Type B pancreatic cell (in vitro differentiated cells): ENCODE measurements around the gene SUPT3H. TPM values are rescaled to one million over a fixed set of nuclear protein-coding genes. Genes with fewer than 3 reads are reported as not detected.

Experiments used
- DNase-seq: peaks from one replicate; pipeline ENCODE4 v3.0.0; 2021; ENCODE audit warnings: mixed read lengths; ENCODE audit not compliant: unreplicated experiment; ENCODE audit errors: extremely low spot score
- H3K27ac Mint-ChIP-seq: 2 replicates; pipeline ENCODE4 v1.8.0; 2021; ENCODE audit warnings: mild to moderate bottlenecking, mixed read lengths
- H3K27me3 Mint-ChIP-seq: 2 replicates; pipeline ENCODE4 v1.8.0; 2021; ENCODE audit warnings: mixed read lengths
- H3K36me3 Mint-ChIP-seq: 2 replicates; pipeline ENCODE4 v1.8.0; 2021; ENCODE audit warnings: mixed read lengths
- H3K4me1 Mint-ChIP-seq: one replicate; pipeline ENCODE4 v1.8.0; 2021; ENCODE audit warnings: mixed read lengths; ENCODE audit not compliant: unreplicated experiment
- H3K4me3 Mint-ChIP-seq: 2 replicates; pipeline ENCODE4 v1.8.0; 2021; ENCODE audit warnings: mild to moderate bottlenecking, mixed read lengths
- H3K9me3 Mint-ChIP-seq: 2 replicates; pipeline ENCODE4 v1.8.0; 2021; ENCODE audit warnings: mixed read lengths
- total RNA-seq: library from RNA; stranded (reverse); gene quantifications from 2 replicates; pipeline ENCODE4 v1.2.1, GENCODE V29; 2021; ENCODE audit warnings: low replicate concordance
- TF ChIP-seq, protein P1 (sequence below): fragments of 200-600 bp; sonication (generic); conservative IDR thresholded peaks from 2 replicates; pipeline ENCODE4 v1.5.0; 2021; ENCODE audit warnings: antibody characterized with exemption, mild to moderate bottlenecking

The SUPT3H gene
- total RNA-seq, 1 donor from 2014 or later = 18.4 TPM

DNA sequence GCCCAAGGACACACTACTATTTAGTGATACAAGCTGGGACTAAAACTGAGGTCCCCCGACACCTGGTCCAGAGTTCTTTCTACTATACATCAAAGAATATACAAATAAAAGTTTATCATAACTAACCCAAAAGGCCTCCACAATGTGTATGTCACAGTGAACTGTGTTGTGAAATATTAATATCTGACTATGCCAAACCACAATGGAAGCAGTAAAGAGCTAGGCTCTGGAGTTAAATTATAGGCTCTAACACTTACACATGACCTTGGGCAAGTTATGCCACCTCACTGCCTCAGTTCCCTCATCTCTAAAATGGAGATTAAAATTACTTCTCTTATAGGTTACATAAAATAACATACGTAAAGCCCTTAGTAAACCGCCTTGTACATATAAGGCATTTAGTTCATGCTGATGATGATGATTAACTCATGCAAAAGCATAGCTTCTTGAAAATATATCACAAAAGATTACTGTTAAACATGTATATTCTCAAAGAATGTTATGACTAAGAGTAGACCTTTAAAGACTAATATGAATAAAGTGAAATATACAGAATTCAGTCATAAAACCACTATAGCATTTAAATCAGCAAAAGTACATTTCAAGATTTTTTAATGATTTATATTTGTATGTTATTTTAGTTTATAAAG is 5.7 kb downstream of the SUPT3H start:
- Mint-ChIP-seq H3K9me3 (no peaks in the 10 kb centered on the region), H3K27me3 (no peaks in the 10 kb centered on the region), H3K27ac (no peak overlapping the region), H3K36me3 (no peaks in the 10 kb centered on the region), H3K4me3 (no peak overlapping the region), H3K4me1 (peaks cover 8% of the 10 kb centered on the region)
- TF ChIP-seq, protein P1, sequence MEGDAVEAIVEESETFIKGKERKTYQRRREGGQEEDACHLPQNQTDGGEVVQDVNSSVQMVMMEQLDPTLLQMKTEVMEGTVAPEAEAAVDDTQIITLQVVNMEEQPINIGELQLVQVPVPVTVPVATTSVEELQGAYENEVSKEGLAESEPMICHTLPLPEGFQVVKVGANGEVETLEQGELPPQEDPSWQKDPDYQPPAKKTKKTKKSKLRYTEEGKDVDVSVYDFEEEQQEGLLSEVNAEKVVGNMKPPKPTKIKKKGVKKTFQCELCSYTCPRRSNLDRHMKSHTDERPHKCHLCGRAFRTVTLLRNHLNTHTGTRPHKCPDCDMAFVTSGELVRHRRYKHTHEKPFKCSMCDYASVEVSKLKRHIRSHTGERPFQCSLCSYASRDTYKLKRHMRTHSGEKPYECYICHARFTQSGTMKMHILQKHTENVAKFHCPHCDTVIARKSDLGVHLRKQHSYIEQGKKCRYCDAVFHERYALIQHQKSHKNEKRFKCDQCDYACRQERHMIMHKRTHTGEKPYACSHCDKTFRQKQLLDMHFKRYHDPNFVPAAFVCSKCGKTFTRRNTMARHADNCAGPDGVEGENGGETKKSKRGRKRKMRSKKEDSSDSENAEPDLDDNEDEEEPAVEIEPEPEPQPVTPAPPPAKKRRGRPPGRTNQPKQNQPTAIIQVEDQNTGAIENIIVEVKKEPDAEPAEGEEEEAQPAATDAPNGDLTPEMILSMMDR = no peak
- DNase-seq = no peak

DNA sequence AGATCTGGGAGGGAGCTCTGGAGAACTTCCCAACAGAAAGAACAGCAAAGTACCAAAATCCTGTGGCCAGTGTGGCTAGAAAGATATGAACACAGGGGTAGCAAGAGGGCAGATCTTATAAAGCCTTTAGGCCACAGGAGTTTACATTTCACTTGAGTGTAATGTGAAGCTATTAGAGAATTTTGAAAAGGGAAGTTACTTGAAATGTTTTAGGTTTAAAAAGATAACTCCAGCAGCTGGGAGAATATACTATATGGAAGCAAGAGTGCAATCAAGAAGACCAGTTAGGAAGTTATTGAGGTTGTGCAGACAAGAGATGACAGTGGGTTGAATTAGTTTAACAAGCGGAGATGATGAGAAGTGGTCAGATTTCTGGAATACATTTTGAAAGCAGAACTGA is 7.9 kb downstream of the SUPT3H start:
- TF ChIP-seq, protein P1 = no peak
- no peak for DNase-seq
- no peaks in the 10 kb centered on the region for H3K27me3 Mint-ChIP-seq
- no peaks in the 10 kb centered on the region for H3K9me3 Mint-ChIP-seq
- no peak overlapping the region for H3K4me3 Mint-ChIP-seq
- peaks cover 5% of the 10 kb centered on the region for H3K4me1 Mint-ChIP-seq
- H3K36me3 Mint-ChIP-seq = no peaks in the 10 kb centered on the region
- H3K27ac Mint-ChIP-seq = no peak overlapping the region

DNA sequence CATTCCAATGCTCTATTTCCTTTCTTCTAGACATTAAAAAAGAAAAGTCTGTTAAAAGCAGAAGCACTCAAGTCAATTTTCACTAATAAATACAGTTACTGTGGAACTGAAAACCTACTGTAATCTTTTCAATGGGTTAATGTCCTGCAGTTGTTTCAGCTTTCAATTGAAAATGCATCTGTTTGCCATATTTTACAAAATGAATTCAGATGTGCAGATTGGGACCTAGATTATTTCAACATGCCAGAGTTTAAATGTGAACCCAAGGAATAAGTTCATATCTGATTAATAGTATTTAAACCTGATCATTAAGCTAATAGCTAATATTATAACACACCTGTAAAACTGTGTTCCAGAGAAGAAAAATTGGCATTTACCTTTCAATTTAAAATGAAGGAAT is 9.7 kb downstream of the SUPT3H start:
- Mint-ChIP-seq H3K4me3 (no peak overlapping the region), H3K9me3 (no peaks in the 10 kb centered on the region), H3K27me3 (no peaks in the 10 kb centered on the region), H3K36me3 (no peaks in the 10 kb centered on the region), H3K4me1 (peaks cover 5% of the 10 kb centered on the region), H3K27ac (no peak overlapping the region)
- TF ChIP-seq, protein P1 = no peak
- no peak for DNase-seq

DNA sequence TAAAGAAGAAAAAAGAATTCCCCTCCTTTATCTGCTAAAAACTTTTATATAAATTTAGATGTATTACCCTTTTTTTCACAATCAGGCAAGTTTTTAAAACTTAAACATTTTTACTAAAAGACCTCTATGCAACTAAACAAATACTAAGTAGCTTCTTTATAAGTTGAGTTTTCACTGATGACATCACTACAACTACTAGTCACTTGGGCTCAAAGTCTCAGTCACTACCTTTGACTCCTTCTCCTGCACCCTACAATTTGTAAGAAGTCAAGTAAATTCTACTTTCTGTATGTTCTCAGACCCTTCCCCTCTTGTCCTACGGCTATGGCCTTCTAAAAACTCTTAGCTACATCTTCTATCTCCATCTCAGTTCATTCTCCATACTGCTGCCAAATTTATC is 11.2 kb downstream of the SUPT3H start:
- Mint-ChIP-seq H3K27ac (no peak overlapping the region), H3K9me3 (no peaks in the 10 kb centered on the region), H3K4me3 (no peak overlapping the region), H3K27me3 (no peaks in the 10 kb centered on the region), H3K4me1 (peaks cover 9% of the 10 kb centered on the region), H3K36me3 (no peaks in the 10 kb centered on the region)
- TF ChIP-seq, protein P1 = no peak
- DNase-seq = no peak

DNA sequence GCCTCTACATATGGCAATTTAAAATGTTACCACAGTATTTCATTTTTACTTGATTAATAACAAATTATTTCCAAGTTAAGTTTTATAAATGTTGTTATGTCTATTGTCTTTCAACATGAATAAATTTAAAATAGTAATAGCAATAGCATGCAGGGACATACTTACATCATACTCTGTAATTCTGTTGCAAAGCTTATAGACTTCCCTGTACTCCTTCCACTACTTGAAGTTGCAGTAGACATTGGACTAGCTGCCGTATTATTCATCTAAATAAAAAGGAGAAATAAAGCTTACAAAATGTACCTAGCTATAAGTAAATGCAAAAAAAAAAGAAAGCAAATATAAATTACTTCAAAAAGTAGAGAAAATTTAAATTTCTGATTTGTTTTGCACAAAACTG is 12.7 kb downstream of the SUPT3H start:
- H3K27ac Mint-ChIP-seq = no peak overlapping the region
- H3K4me1 Mint-ChIP-seq = peaks cover 7% of the 10 kb centered on the region
- no peak for DNase-seq
- H3K4me3 Mint-ChIP-seq = no peak overlapping the region
- TF ChIP-seq, protein P1 = no peak
- H3K36me3 Mint-ChIP-seq = no peaks in the 10 kb centered on the region
- no peaks in the 10 kb centered on the region for H3K27me3 Mint-ChIP-seq
- H3K9me3 Mint-ChIP-seq = no peaks in the 10 kb centered on the region

DNA sequence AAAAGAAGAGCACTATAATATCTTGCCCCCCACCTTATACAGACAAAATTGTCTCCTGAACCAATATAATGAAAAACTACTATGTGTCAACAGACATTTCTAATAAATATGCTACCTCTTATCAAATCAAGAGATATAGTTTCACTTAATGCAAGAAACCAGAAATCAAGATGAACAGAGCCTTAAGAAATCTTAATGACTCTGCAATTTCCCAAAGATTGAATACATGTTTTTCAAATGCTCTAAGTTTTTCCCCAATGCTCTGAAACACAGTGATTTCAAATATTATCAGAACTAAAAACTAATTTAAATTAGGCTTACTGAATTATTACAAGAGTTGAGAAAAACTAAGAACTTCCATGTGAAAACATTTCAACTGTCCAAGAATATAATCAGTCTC is 13.3 kb downstream of the SUPT3H start:
- Mint-ChIP-seq H3K36me3 (no peaks in the 10 kb centered on the region), H3K4me3 (no peak overlapping the region), H3K9me3 (no peaks in the 10 kb centered on the region), H3K27ac (no peak overlapping the region), H3K27me3 (no peaks in the 10 kb centered on the region), H3K4me1 (peaks cover 4% of the 10 kb centered on the region)
- no peak for DNase-seq
- TF ChIP-seq, protein P1 = no peak
